ENCODE data around the gene A2ML1. TPM values are rescaled to one million over a fixed set of nuclear protein-coding genes. Genes with fewer than 3 reads are reported as not detected.
A peak's percentile ranks its signal among the peaks of the same experiment; 100 is the strongest.
"Not testable (repeated sequence)": the region's sequence is repeated elsewhere in the genome, so short reads cannot be mapped to it uniquely, and the experiment has no call there.

A2ML1 gene
- polyA plus RNA-seq, 4 donors = 0.10 to 0.22 TPM; not detected in 2

DNA sequence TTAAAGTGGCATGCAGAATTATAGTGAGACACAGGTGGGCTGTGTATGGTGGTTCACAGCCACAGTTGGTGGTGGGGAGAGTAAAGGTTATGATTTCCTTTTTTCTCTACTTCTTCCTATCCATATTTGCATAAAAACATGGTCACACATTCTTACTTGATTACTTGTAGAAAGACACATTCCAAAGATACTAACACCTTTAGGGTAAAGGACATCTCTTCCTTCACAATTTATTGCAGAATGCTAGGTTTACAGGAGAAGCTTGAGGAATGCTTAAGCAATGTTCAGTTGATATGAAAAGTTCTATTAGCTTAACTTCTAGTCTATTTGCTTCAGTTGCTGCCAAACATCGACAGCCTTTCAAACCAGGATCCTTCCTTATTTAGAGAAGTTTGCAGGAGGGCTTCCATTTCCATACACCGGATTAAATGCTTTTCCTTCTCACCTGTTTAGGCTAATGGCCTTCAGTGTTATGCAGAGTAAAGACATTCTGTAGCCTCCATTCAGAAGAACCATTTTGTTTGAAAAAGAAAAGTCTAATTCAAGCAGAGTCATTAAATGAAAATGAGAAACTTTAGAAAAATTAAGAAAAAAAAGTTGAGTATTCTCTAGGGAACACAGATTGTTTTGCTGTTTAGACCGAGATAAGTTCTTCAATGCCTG, 89.3 kb downstream of the A2ML1 start:
- H3K36me3 ChIP-seq (ENCODE audit: control insufficient read depth in 3 of 3, insufficient read depth in 2 of 3, low read depth in 1 of 3, low read length in 3 of 3) = no peaks in the 10 kb centered on the region
- WGBS, 3 donors = 74 to 80% (median 75%) methylated on average over 3 of the region's 3 CpGs
- no peak overlapping the region for H3K4me3 ChIP-seq (ENCODE audit: low read depth in 1 of 3, low read length in 3 of 3)
- no peak for FAIRE-seq
- H3K27ac ChIP-seq (ENCODE audit: low read depth in 1 of 3, low read length in 2 of 3) = no peak overlapping the region
- H3K27me3 ChIP-seq (ENCODE audit: control insufficient read depth in 3 of 3, insufficient read depth in 3 of 3, low read length in 3 of 3) = peaks cover 0 to 2% (median 0%) of the 10 kb centered on the region in 3 donors
- DNase-seq = no peak
- H3K9me3 ChIP-seq (ENCODE audit: control insufficient read depth in 2 of 2, insufficient read depth in 1 of 2, low read depth in 1 of 2, low read length in 1 of 2) = no peaks in the 10 kb centered on the region
- H3K4me1 ChIP-seq (ENCODE audit: control insufficient read depth in 3 of 3, insufficient read depth in 2 of 3, low read depth in 1 of 3, low read length in 2 of 3) = peaks cover 0 to 8% (median 3%) of the 10 kb centered on the region in 3 donors

DNA sequence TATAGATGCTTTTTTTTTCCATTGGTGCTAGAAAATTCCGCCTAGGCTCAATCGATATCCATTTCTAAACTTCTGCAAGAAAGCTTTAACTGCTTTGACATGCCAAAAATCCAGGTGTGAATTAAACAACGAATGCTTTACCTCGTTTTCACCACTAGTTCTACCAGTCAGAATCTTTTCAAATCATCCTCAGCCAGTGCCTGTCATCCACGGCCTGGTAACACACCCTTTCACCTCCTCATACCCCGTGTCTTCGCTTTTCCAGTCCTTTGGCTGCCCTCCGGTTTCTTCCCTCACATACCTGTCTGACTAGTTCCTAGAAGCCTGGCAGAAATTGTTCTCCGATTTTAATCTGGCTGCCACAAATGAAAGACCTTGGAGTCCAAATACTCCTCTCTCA, 90.5 kb downstream of the A2ML1 start:
- DNase-seq (peak; percentile 10 to 15), FAIRE-seq (no peak)
- Histone ChIP-seq H3K4me1 (ENCODE audit: control insufficient read depth in 3 of 3, insufficient read depth in 2 of 3, low read depth in 1 of 3, low read length in 2 of 3) (peaks cover 0 to 8% (median 3%) of the 10 kb centered on the region in 3 donors), H3K36me3 (ENCODE audit: control insufficient read depth in 3 of 3, insufficient read depth in 2 of 3, low read depth in 1 of 3, low read length in 3 of 3) (no peaks in the 10 kb centered on the region), H3K27ac (ENCODE audit: low read depth in 1 of 3, low read length in 2 of 3) (peak overlapping the region in 1 of 3 donors; percentile 74), H3K4me3 (ENCODE audit: low read depth in 1 of 3, low read length in 3 of 3) (no peak overlapping the region), H3K27me3 (ENCODE audit: control insufficient read depth in 3 of 3, insufficient read depth in 3 of 3, low read length in 3 of 3) (peaks cover 0 to 2% (median 0%) of the 10 kb centered on the region in 3 donors), H3K9me3 (ENCODE audit: control insufficient read depth in 2 of 2, insufficient read depth in 1 of 2, low read depth in 1 of 2, low read length in 1 of 2) (no peaks in the 10 kb centered on the region)
- 13 to 36% (median 20%) methylated on average over 9 of the region's 9 CpGs for WGBS, 3 donors

- no peaks in the 10 kb centered on the region for H3K9me3 ChIP-seq (ENCODE audit: control insufficient read depth in 2 of 2, insufficient read depth in 1 of 2, low read depth in 1 of 2, low read length in 1 of 2)
- H3K4me1 ChIP-seq (ENCODE audit: control insufficient read depth in 3 of 3, insufficient read depth in 2 of 3, low read depth in 1 of 3, low read length in 2 of 3) = peaks cover 0 to 8% (median 3%) of the 10 kb centered on the region in 3 donors
- no peaks in the 10 kb centered on the region for H3K36me3 ChIP-seq (ENCODE audit: control insufficient read depth in 3 of 3, insufficient read depth in 2 of 3, low read depth in 1 of 3, low read length in 3 of 3)
- FAIRE-seq (no peak), DNase-seq (no peak)
- peak overlapping the region; percentile 9 to 74 (median 72) for H3K27ac ChIP-seq (ENCODE audit: low read depth in 1 of 3, low read length in 2 of 3)
- H3K4me3 ChIP-seq (ENCODE audit: low read depth in 1 of 3, low read length in 3 of 3) = peak overlapping the region in 2 of 3 donors; percentile 61 to 78
- WGBS, 3 donors = 13 to 15% (median 15%) methylated on average over 6 of the region's 6 CpGs
- peaks cover 0 to 2% (median 0%) of the 10 kb centered on the region in 3 donors for H3K27me3 ChIP-seq (ENCODE audit: control insufficient read depth in 3 of 3, insufficient read depth in 3 of 3, low read length in 3 of 3)
Observed at GRCh38 chr12:8913702-8914032, 91.2 kb downstream of the A2ML1 start.

DNA sequence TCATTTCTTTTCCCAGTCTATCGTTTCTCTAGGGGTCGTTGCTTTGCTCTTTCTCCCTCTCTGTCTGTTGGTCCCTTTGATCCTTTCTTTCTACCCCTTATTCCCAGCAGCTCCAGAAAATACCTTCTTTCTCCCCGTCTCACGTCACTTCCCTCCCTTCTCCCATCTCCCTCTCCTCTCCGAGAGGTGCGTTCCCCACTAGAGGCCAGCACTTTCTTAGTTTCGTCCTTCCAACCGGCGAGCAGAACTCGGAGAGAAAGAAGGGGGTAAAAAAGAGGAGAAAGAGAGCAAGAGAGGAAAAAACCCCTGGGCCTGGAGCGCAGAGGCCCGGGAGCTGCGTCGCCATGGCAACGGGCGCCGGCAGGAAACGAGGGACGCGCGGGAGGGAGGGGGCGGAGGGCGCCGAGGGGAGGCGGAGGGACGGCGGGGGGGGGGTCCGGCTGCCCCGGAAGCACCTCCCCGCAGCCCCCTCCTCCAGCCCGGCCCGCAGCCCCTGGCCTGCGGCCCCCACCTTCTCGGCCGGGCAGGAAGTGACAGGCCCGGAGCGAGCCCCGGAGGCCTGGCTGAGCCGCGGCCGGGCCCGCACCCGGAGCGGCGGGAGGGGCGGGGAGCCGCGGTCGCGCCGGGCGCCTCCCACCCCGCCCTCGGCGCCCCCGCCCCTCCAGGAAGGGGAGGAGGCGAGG, 91.8 kb downstream of the A2ML1 start, which contains the start of gene PHC1:
PHC1 (plus strand) TSS at position 477 of the 683 bp plus-strand sequence. CDS start 3,169 bp downstream, outside the sequence.
- not testable (repeated sequence) for H3K36me3 ChIP-seq (ENCODE audit: control insufficient read depth in 3 of 3, insufficient read depth in 2 of 3, low read depth in 1 of 3, low read length in 3 of 3); H3K4me1 ChIP-seq (ENCODE audit: control insufficient read depth in 3 of 3, insufficient read depth in 2 of 3, low read depth in 1 of 3, low read length in 2 of 3); H3K9me3 ChIP-seq (ENCODE audit: control insufficient read depth in 2 of 2, insufficient read depth in 1 of 2, low read depth in 1 of 2, low read length in 1 of 2); FAIRE-seq; H3K27me3 ChIP-seq (ENCODE audit: control insufficient read depth in 3 of 3, insufficient read depth in 3 of 3, low read length in 3 of 3)
- WGBS, 3 donors = 0 to 1% (median 1%) methylated on average over 16 to 32 of the region's 57 CpGs
- Histone ChIP-seq H3K27ac (ENCODE audit: low read depth in 1 of 3, low read length in 2 of 3) (peak within 1 kb of the TSS; percentile 9 to 74 (median 72)), H3K4me3 (ENCODE audit: low read depth in 1 of 3, low read length in 3 of 3) (peak within 1 kb of the TSS; percentile 55 to 78 (median 76))
- DNase-seq = peak; percentile 62 to 89

DNA sequence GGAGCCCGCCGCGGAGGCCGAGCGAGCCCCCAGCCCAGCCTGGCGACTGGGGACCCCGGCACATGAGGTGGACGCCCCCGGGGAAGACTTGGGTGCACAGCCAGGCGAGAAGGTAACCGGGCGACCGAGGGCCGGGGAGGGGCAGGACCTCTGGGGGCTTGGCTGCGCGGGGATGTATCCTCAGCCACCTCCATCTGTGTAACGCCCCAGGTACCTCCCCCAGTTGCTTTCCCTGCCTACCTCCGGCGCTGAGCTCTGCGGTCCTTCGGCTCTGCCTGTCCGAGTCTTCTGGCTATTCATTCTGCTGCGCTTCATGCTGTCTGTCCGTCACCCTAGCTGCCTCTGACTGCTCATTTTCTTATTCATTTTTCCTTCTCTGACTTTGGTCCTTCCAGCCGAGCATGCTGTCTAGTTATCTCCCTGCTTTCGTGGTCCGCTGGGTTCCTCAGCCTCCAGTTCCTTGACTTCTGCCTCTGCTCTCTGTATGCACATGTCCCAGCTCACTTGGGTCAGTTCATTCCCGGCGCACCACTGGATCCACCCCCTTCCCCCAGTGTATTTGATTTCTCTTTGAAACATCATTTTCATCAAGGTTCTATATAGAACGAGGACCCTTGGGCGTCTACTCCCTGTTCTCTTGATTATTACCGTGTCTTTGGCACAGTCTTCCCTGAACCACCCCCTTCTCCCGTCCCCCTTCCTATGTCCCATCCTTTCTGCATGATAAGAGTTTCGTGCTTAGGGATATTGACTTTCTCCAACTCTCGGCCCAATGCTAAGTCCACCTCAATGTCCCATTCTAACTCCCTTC, 92.5 kb downstream of the A2ML1 start:
- Histone ChIP-seq H3K4me3 (ENCODE audit: low read depth in 1 of 3, low read length in 3 of 3) (peak overlapping the region; percentile 51 to 78 (median 76)), H3K27me3 (ENCODE audit: control insufficient read depth in 3 of 3, insufficient read depth in 3 of 3, low read length in 3 of 3) (peaks cover 0 to 2% (median 0%) of the 10 kb centered on the region in 3 donors), H3K36me3 (ENCODE audit: control insufficient read depth in 3 of 3, insufficient read depth in 2 of 3, low read depth in 1 of 3, low read length in 3 of 3) (peaks cover 0 to 4% (median 0%) of the 10 kb centered on the region in 3 donors), H3K27ac (ENCODE audit: low read depth in 1 of 3, low read length in 2 of 3) (peak overlapping the region in 2 of 3 donors; percentile 24 to 55), H3K4me1 (ENCODE audit: control insufficient read depth in 3 of 3, insufficient read depth in 2 of 3, low read depth in 1 of 3, low read length in 2 of 3) (peaks cover 0 to 8% (median 3%) of the 10 kb centered on the region in 3 donors), H3K9me3 (ENCODE audit: control insufficient read depth in 2 of 2, insufficient read depth in 1 of 2, low read depth in 1 of 2, low read length in 1 of 2) (no peaks in the 10 kb centered on the region)
- FAIRE-seq (no peak), DNase-seq (peak; percentile 47 to 71)
- 3 to 4% (median 3%) methylated on average over 22 to 30 of the region's 35 CpGs for WGBS, 3 donors

DNA sequence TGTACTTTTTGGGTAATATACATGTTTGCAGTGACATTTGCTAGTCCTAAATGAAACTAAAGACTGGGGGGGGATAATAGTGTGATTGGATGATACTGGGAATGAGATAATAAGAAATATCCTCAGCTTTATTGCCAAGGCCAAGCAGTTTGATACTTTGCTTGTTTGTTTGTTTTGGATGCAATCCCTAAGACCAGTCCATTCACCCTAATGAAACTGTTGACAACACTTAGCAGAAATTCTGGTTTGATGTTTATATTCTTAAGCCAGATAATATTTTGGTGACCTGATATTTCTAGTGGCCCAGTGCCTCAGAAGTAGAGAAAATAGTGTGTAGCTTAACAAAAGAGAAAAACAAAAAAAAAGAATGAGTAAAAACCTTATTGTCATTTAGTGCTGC, 93.7 kb downstream of the A2ML1 start:
- Histone ChIP-seq H3K9me3 (ENCODE audit: control insufficient read depth in 2 of 2, insufficient read depth in 1 of 2, low read depth in 1 of 2, low read length in 1 of 2) (no peaks in the 10 kb centered on the region), H3K36me3 (ENCODE audit: control insufficient read depth in 3 of 3, insufficient read depth in 2 of 3, low read depth in 1 of 3, low read length in 3 of 3) (peaks cover 0 to 6% (median 0%) of the 10 kb centered on the region in 3 donors)
- FAIRE-seq = no peak

GRCh38 chr12:8917031-8917430, 94.6 kb downstream of the A2ML1 start:
- FAIRE-seq = no peak
- DNase-seq = no peak
- 76 to 81% (median 80%) methylated on average over 3 of the region's 3 CpGs for WGBS, 3 donors
- Histone ChIP-seq H3K4me3 (ENCODE audit: low read depth in 1 of 3, low read length in 3 of 3) (no peak overlapping the region), H3K27ac (ENCODE audit: low read depth in 1 of 3, low read length in 2 of 3) (no peak overlapping the region), H3K36me3 (ENCODE audit: control insufficient read depth in 3 of 3, insufficient read depth in 2 of 3, low read depth in 1 of 3, low read length in 3 of 3) (peaks cover 0 to 10% (median 0%) of the 10 kb centered on the region in 3 donors), H3K9me3 (ENCODE audit: control insufficient read depth in 2 of 2, insufficient read depth in 1 of 2, low read depth in 1 of 2, low read length in 1 of 2) (no peaks in the 10 kb centered on the region), H3K27me3 (ENCODE audit: control insufficient read depth in 3 of 3, insufficient read depth in 3 of 3, low read length in 3 of 3) (peaks cover 0 to 2% (median 0%) of the 10 kb centered on the region in 3 donors), H3K4me1 (ENCODE audit: control insufficient read depth in 3 of 3, insufficient read depth in 2 of 3, low read depth in 1 of 3, low read length in 2 of 3) (peaks cover 0 to 8% (median 3%) of the 10 kb centered on the region in 3 donors)

More for the DNA sequence above, 93.7 kb downstream of the A2ML1 start:
- Histone ChIP-seq H3K4me3 (ENCODE audit: low read depth in 1 of 3, low read length in 3 of 3) (no peak overlapping the region), H3K4me1 (ENCODE audit: control insufficient read depth in 3 of 3, insufficient read depth in 2 of 3, low read depth in 1 of 3, low read length in 2 of 3) (peaks cover 0 to 8% (median 3%) of the 10 kb centered on the region in 3 donors), H3K27me3 (ENCODE audit: control insufficient read depth in 3 of 3, insufficient read depth in 3 of 3, low read length in 3 of 3) (peaks cover 0 to 2% (median 0%) of the 10 kb centered on the region in 3 donors), H3K27ac (ENCODE audit: low read depth in 1 of 3, low read length in 2 of 3) (no peak overlapping the region)
- DNase-seq = no peak

- no peak for DNase-seq
- 80 to 91% (median 85%) methylated on average over 1 of the region's 1 CpG for WGBS, 3 donors
- Histone ChIP-seq H3K27ac (ENCODE audit: low read depth in 1 of 3, low read length in 2 of 3) (no peak overlapping the region), H3K4me3 (ENCODE audit: low read depth in 1 of 3, low read length in 3 of 3) (no peak overlapping the region), H3K27me3 (ENCODE audit: control insufficient read depth in 3 of 3, insufficient read depth in 3 of 3, low read length in 3 of 3) (peaks cover 0 to 2% (median 0%) of the 10 kb centered on the region in 3 donors), H3K4me1 (ENCODE audit: control insufficient read depth in 3 of 3, insufficient read depth in 2 of 3, low read depth in 1 of 3, low read length in 2 of 3) (peaks cover 0 to 8% (median 3%) of the 10 kb centered on the region in 3 donors), H3K9me3 (ENCODE audit: control insufficient read depth in 2 of 2, insufficient read depth in 1 of 2, low read depth in 1 of 2, low read length in 1 of 2) (no peaks in the 10 kb centered on the region), H3K36me3 (ENCODE audit: control insufficient read depth in 3 of 3, insufficient read depth in 2 of 3, low read depth in 1 of 3, low read length in 3 of 3) (peaks cover 0 to 13% (median 0%) of the 10 kb centered on the region in 3 donors)
- FAIRE-seq = no peak
Observed at GRCh38 chr12:8917751-8918150, 95.3 kb downstream of the A2ML1 start.

All from small intestine (tissue), 7 donors.